ENCODE measurements around the gene C6orf141. TPM values are rescaled to one million over a fixed set of nuclear protein-coding genes. Genes with fewer than 3 reads are reported as not detected.

C6orf141 gene
- total RNA-seq, 4 donors from 2014 or later: 0.88 to 18.1 (median 3.5) TPM

GRCh38 chr6:49548613-49549304 lies 1.7 kb upstream of the C6orf141 start:
- H3K9me3 ChIP-seq: no peaks in the 10 kb centered on the region
- intact Hi-C loops (cut with DNase I; ENCODE audit: low total_unique reads): no loop called here

GRCh38 chr6:49549691-49550491 lies 577 bp upstream of the C6orf141 start:
- Histone ChIP-seq H3K4me3 (peak overlapping the region; percentile 21 to 25), H3K36me3 (no peaks in the 10 kb centered on the region), H3K4me1 (no peaks in the 10 kb centered on the region), H3K9me3 (no peaks in the 10 kb centered on the region), H3K27me3 (no peaks in the 10 kb centered on the region), H3K27ac (no peak overlapping the region)
- intact Hi-C loops (cut with DNase I; ENCODE audit: low total_unique reads): no loop called here
- TF ChIP-seq POLR2A (IDR thresholded peaks at IDR 0.05): no peak
- no peak for TF ChIP-seq CTCF (IDR thresholded peaks at IDR 0.05)
- no peak for DNase-seq

More at GRCh38 chr6:49548613-49549304, 1.7 kb upstream of the C6orf141 start:
- Histone ChIP-seq H3K27ac (no peak overlapping the region), H3K4me1 (no peaks in the 10 kb centered on the region), H3K4me3 (no peak overlapping the region), H3K27me3 (no peaks in the 10 kb centered on the region), H3K36me3 (no peaks in the 10 kb centered on the region)
- TF ChIP-seq CTCF (IDR thresholded peaks at IDR 0.05) (no peak), POLR2A (IDR thresholded peaks at IDR 0.05) (no peak)
- DNase-seq: no peak

DNA sequence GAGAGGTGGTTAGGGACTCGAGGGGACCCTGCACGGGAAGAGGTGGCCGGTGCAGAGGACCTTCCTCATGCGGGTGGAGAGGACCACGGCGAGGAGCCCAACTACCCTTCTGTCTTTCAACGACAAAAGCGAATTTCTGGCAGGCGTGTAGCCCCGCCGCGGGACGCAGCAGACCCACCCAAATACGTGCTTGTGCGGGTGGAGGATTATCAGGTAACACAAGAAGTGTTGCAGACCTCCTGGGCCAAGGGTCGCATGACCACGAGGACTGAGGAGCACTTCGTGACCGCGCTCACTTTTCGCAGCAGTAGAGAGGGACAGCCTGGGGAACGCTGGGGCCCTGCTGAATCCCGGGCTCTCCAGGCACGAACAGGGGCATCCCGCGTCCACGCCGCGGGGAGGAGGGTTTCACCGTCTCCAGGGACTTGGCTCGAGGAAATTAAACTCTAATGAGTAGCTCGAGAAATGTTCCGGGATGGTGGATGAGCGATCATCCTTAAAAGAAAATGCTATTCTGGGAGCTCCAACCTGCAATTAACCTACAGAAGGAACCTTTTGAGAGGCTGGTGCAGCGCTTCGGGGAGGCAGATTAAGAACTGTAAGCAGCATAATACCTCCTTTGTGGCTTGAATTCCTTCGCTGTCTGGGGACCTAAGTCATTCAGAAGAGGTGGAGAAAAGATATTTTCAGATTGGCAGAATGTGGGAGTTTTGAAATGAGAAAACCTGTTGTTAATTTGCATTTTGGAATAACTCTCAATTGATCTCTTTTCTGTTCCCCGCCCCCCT lies 804 bp downstream of the C6orf141 start:
- TF ChIP-seq POLR2A (IDR thresholded peaks at IDR 0.05) (no peak), CTCF (IDR thresholded peaks at IDR 0.05) (no peak)
- Histone ChIP-seq H3K4me1 (no peaks in the 10 kb centered on the region), H3K27ac (no peak overlapping the region), H3K4me3 (peak overlapping the region; percentile 21 to 25), H3K27me3 (no peaks in the 10 kb centered on the region), H3K9me3 (no peaks in the 10 kb centered on the region), H3K36me3 (no peaks in the 10 kb centered on the region)
- DNase-seq: no peak
- intact Hi-C loops (cut with DNase I; ENCODE audit: low total_unique reads): no loop called here

GRCh38 chr6:49551866-49552129 lies 1.3 kb downstream of the C6orf141 start:
- no peaks in the 10 kb centered on the region for H3K36me3 ChIP-seq
- H3K4me1 ChIP-seq: no peaks in the 10 kb centered on the region
- no peak overlapping the region for H3K27ac ChIP-seq
- no peak for DNase-seq
- intact Hi-C loops (cut with DNase I; ENCODE audit: low total_unique reads): no loop called here
- H3K9me3 ChIP-seq: no peaks in the 10 kb centered on the region
- peak overlapping the region; percentile 21 to 25 for H3K4me3 ChIP-seq
- H3K27me3 ChIP-seq: no peaks in the 10 kb centered on the region
- TF ChIP-seq POLR2A (IDR thresholded peaks at IDR 0.05) (no peak), CTCF (IDR thresholded peaks at IDR 0.05) (no peak)

DNA sequence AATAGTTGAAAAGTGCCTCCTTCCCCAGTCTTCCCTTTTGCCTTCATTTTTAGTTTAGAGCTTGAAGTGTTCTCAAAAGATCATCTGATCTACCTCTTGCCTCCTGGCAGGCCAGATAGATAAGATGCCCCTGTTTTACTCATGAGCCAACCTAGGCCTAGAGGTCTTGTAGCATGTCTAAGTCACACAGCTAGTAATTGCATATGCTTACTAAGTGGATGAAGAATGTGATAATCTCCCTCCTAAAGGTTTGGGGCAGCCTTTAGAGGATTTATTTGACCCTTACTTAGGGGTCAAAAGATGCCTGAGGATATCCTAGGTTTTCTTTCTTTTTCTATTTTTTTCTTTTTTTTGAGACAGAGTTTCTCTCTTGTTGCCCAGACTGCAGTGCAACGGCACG lies 2.1 kb downstream of the C6orf141 start:
- DNase-seq: no peak
- H3K4me1 ChIP-seq: no peaks in the 10 kb centered on the region
- no peak overlapping the region for H3K27ac ChIP-seq
- intact Hi-C loops (cut with DNase I; ENCODE audit: low total_unique reads): no loop called here
- no peaks in the 10 kb centered on the region for H3K9me3 ChIP-seq
- H3K4me3 ChIP-seq: no peak overlapping the region
- H3K27me3 ChIP-seq: no peaks in the 10 kb centered on the region
- no peak for TF ChIP-seq CTCF (IDR thresholded peaks at IDR 0.05)
- no peak for TF ChIP-seq POLR2A (IDR thresholded peaks at IDR 0.05)
- no peaks in the 10 kb centered on the region for H3K36me3 ChIP-seq

Measured in uterus (tissue), 4 donors.